GM12874 (cell line): Measurements from ENCODE around the gene HOXB3.

Experiments
- CTCF ChIP-seq: IDR thresholded peaks from 2 replicates; pipeline ENCODE4 v1.5.1; 2011; ENCODE audit warnings: low read depth, mild to moderate bottlenecking, control low read depth, low read length, moderate library complexity; ENCODE audit not compliant: insufficient read depth

HOXB3 gene

GRCh38 chr17:48589831-48590606 is at the start of gene HOXB3:
HOXB3 (minus strand) TSS chr17:48590241; CDS start chr17:48552474, 37,767 bp downstream.
- TF ChIP-seq CTCF, result no peak

- no peak for TF ChIP-seq CTCF
Measured at GRCh38 chr17:48639136-48639535, 49.1 kb upstream of the HOXB3 start.

- TF ChIP-seq CTCF, result no peak
Measured at GRCh38 chr17:48637323-48638260, 47.6 kb upstream of the HOXB3 start.

DNA sequence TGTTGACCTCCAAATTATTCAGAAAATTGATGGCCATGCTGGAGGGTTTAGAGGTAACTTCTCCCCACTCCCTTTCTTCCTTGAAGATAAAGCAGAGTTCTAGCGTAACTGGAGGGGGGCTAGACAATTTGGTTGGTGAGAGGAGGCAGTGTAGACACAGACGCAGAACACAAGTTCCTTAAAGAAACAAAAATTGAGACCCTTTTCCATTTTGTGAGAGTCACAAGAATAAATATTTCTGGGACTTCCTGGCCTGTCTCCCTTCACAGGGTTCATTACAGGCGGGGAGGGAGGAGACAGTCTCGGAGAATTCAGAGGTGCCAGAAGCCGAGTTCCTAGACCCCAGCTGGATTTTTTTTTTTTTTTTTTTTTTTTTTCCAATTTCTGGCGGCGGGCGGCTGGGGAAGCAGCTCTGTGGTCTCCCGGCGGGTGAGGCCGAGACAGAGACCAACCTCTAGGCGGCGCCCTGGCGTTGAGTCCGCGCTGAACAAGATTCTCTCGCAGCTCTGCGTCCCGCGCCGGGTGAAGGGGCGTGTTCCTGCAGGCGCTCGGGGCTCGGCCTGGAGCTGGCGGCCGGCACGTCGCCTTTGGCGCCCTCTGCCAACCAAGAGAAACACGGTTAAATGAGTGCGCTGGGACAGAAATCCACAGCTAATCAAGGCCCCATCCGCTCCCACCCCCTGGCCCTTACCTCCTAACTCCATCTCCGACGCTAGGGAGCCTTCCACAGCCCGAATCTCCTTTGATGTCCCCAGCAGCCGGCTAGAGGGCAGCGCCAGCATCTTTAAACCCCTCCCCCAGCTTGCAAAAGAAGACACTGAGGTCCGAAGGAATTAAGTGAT is 46.4 kb upstream of the HOXB3 start:
- peak; percentile 89 for TF ChIP-seq CTCF

DNA sequence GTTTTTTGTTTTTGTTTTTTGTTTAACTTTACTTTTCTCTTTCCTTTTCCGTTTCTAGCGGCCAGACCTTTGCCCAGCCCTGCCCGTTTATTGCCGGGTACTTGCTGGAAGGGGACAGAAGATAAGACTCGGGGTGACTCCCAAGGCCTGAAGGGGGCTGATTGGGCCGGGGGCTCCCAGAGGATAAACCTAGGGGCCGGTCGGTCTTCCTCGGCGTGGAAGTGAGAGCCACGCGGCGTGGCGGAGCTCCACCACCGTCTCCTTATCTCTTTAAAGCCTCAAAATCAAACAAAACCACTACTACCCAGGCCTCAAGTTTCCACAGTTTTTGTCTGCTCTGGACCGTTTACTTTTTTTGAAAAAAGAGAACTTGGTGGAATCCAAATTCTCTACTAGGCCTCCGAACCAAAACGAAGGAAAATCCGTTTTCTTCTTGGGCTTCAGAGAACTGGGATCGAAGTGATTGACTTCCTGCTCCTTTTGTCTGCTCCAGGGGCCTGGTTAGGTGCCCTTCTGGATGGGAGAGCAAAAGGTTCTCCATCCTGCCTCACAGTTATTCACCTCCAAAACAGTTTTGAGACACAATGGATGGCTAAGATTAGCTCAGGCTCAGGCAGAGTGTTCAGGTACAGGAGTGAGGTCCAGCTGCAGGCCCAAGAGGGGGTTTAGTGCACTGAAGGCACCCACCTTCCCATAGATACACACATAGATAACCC is 44.6 kb upstream of the HOXB3 start:
- TF ChIP-seq CTCF, result no peak

DNA sequence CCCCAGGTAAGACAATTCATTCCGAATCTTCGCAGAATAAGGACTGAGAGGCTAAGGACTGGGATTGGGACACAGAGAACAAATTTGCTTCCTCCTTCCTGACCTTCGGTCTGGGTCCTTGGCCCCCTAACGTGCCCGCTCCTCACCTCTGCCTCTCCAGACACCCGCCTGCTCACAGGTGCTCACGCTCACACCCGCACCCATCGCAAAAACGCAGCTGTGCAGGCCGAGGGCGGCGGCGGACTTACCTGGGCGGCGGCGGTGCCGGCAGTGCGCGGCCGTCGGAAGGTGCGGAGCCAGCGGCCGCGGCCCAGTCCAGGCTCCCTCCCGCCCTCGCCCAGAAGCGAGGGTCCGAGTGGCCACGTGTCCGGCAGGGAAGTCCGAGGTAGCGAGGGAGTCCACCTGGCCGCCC is 43.2 kb upstream of the HOXB3 start:
- no peak for TF ChIP-seq CTCF
